CD14-positive monocyte (primary cell): ENCODE results near the gene BUB1B. TPM values are rescaled to one million over a fixed set of nuclear protein-coding genes. Genes with fewer than 3 reads are reported as not detected.

Experiments used
- DNase-seq, 3 donors: peaks; one replicate each; pipeline ENCODE4 v3.0.0-alpha.2; 2011 to 2022
- H2AFZ ChIP-seq: 2 replicates; pipeline ENCODE4 v1.6.0; 2012; ENCODE audit warnings: mild to moderate bottlenecking, low read depth, low read length, inconsistent platforms; ENCODE audit not compliant: insufficient read depth, poor library complexity, severe bottlenecking
- H3K27ac ChIP-seq, 2 donors: 1 replicate in 1 of 2; 2 replicates in 1 of 2; pipeline ENCODE4 v1.5.1; 2012 to 2013; ENCODE audit warnings: low read length in 2 of 2, control low read depth in 1 of 2, inconsistent platforms in 1 of 2, low read depth in 1 of 2, mild to moderate bottlenecking in 1 of 2
- H3K27me3 ChIP-seq, 2 donors: one replicate each; pipeline versions ENCODE4 v1.6.0 to v1.6.1; 2011 to 2013; ENCODE audit warnings: low read length in 2 of 2; ENCODE audit not compliant: control insufficient read depth in 2 of 2, insufficient read depth in 2 of 2
- H3K36me3 ChIP-seq, 2 donors: replicated peaks in 1 of 2; 1 replicate in 1 of 2; 2 replicates in 1 of 2; pipeline versions ENCODE4 v1.5.1 to v1.6.1; 2012 to 2013; ENCODE audit warnings: low read length in 2 of 2, control low read depth in 1 of 2, inconsistent platforms in 1 of 2, mild to moderate bottlenecking in 1 of 2; ENCODE audit not compliant: insufficient read depth in 2 of 2, control insufficient read depth in 1 of 2
- H3K4me1 ChIP-seq, 2 donors: 1 replicate in 1 of 2; 2 replicates in 1 of 2; pipeline versions ENCODE4 v1.5.1 to v1.6.1; 2012 to 2013; ENCODE audit warnings: low read length in 2 of 2, control low read depth in 1 of 2, inconsistent platforms in 1 of 2, mild to moderate bottlenecking in 1 of 2, moderate library complexity in 1 of 2; ENCODE audit not compliant: insufficient read depth in 2 of 2, control insufficient read depth in 1 of 2
- H3K4me2 ChIP-seq: replicated peaks from 2 replicates; pipeline ENCODE3; 2012; ENCODE audit warnings: low read length, moderate library complexity, mild to moderate bottlenecking; ENCODE audit not compliant: poor library complexity, severe bottlenecking; ENCODE audit errors: extremely low read depth
- H3K4me3 ChIP-seq, 3 experiments: fragments of 200-600 bp in 1 of 3; sonication (generic) in 1 of 3; replicated peaks in 1 of 3; 1 replicate in 2 of 3; 2 replicates in 1 of 3; pipeline ENCODE4 v1.5.1; 2011 to 2013; ENCODE audit warnings: low read length in 3 of 3, mild to moderate bottlenecking in 3 of 3, control low read depth in 2 of 3, low read depth in 2 of 3, inconsistent platforms in 1 of 3, moderate library complexity in 1 of 3
- H3K79me2 ChIP-seq: 2 replicates; pipeline ENCODE4 v1.6.0; 2012; ENCODE audit warnings: mild to moderate bottlenecking, control low read depth, inconsistent platforms, low read length, moderate library complexity; ENCODE audit not compliant: insufficient read depth
- H3K9ac ChIP-seq: 2 replicates; pipeline ENCODE4 v1.6.0; 2017; ENCODE audit warnings: low read length, mild to moderate bottlenecking; ENCODE audit not compliant: insufficient read depth, poor library complexity, severe bottlenecking
- H3K9me3 ChIP-seq, 2 donors: replicated peaks in 1 of 2; 1 replicate in 1 of 2; 2 replicates in 1 of 2; pipeline versions ENCODE4 v1.5.1 to v1.6.1; 2012 to 2013; ENCODE audit warnings: low read length in 2 of 2, control low read depth in 1 of 2; ENCODE audit not compliant: control insufficient read depth in 1 of 2, insufficient read depth in 1 of 2
- H4K20me1 ChIP-seq: 2 replicates; pipeline ENCODE4 v1.6.0; 2012; ENCODE audit warnings: mild to moderate bottlenecking, low read length, control low read depth, moderate library complexity; ENCODE audit not compliant: insufficient read depth
- H3K27ac Mint-ChIP-seq, 7 donors: one replicate each; pipeline ENCODE4 v1.8.0; 2020; ENCODE audit warnings: mild to moderate bottlenecking in 7 of 7, mixed read lengths in 7 of 7, moderate library complexity in 6 of 7, inconsistent platforms in 2 of 7
- H3K27me3 Mint-ChIP-seq, 3 donors: one replicate each; pipeline ENCODE4 v1.8.0; 2021 to 2022; ENCODE audit warnings: low read depth in 3 of 3, mild to moderate bottlenecking in 3 of 3, mixed read lengths in 3 of 3, moderate library complexity in 3 of 3, inconsistent platforms in 1 of 3
- H3K36me3 Mint-ChIP-seq, 2 donors: one replicate each; pipeline ENCODE4 v1.8.0; 2020; ENCODE audit warnings: mixed read lengths in 2 of 2, inconsistent platforms in 1 of 2, mild to moderate bottlenecking in 1 of 2
- H3K4me1 Mint-ChIP-seq: one replicate; pipeline ENCODE4 v1.8.0; 2020; ENCODE audit warnings: mild to moderate bottlenecking, mixed read lengths
- H3K4me3 Mint-ChIP-seq, 2 donors: one replicate each; pipeline ENCODE4 v1.8.0; 2020; ENCODE audit warnings: mild to moderate bottlenecking in 2 of 2, mixed read lengths in 2 of 2, moderate library complexity in 1 of 2
- H3K9me3 Mint-ChIP-seq, 7 donors: one replicate each; pipeline ENCODE4 v1.8.0; 2020 to 2022; ENCODE audit warnings: mixed read lengths in 7 of 7, mild to moderate bottlenecking in 6 of 7, moderate library complexity in 6 of 7, inconsistent platforms in 2 of 7
- WGBS: methylation state at CpG from one replicate; pipeline ENCODE4 v1.1.5; 2013; ENCODE audit warnings: missing lambda C conversion rate; ENCODE audit not compliant: insufficient coverage; 5-methylcytosine and 5-hydroxymethylcytosine counted together
- intact Hi-C, 2 donors: fragments of 100-400 bp; cut with micrococcal nuclease; formaldehyde crosslinking; loops; one replicate each; pipeline versions ENCODE4 v1.15.0 to v1.15.1; 2023
- polyA plus RNA-seq, 3 donors: library from polyadenylated mRNA; depleted of rRNA in 1 of 3; unstranded in 2 of 3; stranded (reverse) in 1 of 3; fragments of 300-500 nt in 2 of 3; fragments of >200 nt in 1 of 3; fragmentation: Illumina TruSeq in 2 of 3; gene quantifications; 1 replicate in 2 of 3; 2 replicates in 1 of 3; pipeline ENCODE4 v1.2.3, GENCODE V29; 2012 to 2021
- TF ChIP-seq, protein P1 (sequence below): fragments of 200-600 bp; IDR thresholded peaks from one replicate; pipeline ENCODE4 v1.8.0; 2022; ENCODE audit warnings: antibody characterized with exemption, mild to moderate bottlenecking

BUB1B gene
- polyA plus RNA-seq, 3 donors = 0.01 to 0.51 TPM; not detected in 1

- Histone ChIP-seq H3K27ac (no peak overlapping the region), H3K36me3 (no peaks in the 10 kb centered on the region), H3K9me3 (no peaks in the 10 kb centered on the region), H3K79me2 (no peaks in the 10 kb centered on the region), H3K4me1 (peaks cover 8 to 12% of the 10 kb centered on the region in 2 donors), H3K4me2 (no peak overlapping the region), H4K20me1 (no peaks in the 10 kb centered on the region), H3K27me3 (peaks cover 0 to 24% of the 10 kb centered on the region in 2 donors), H3K4me3 (no peak overlapping the region), H3K9ac (no peak overlapping the region), H2AFZ (no peak overlapping the region)
- Mint-ChIP-seq H3K27ac (no peak overlapping the region), H3K9me3 (peaks cover 0 to 3% (median 0%) of the 10 kb centered on the region in 7 donors), H3K4me3 (no peak overlapping the region), H3K27me3 (peaks cover 13 to 29% (median 27%) of the 10 kb centered on the region in 3 donors), H3K36me3 (peaks cover 3 to 4% of the 10 kb centered on the region in 2 donors), H3K4me1 (peaks cover 14% of the 10 kb centered on the region)
- TF ChIP-seq, protein P1, sequence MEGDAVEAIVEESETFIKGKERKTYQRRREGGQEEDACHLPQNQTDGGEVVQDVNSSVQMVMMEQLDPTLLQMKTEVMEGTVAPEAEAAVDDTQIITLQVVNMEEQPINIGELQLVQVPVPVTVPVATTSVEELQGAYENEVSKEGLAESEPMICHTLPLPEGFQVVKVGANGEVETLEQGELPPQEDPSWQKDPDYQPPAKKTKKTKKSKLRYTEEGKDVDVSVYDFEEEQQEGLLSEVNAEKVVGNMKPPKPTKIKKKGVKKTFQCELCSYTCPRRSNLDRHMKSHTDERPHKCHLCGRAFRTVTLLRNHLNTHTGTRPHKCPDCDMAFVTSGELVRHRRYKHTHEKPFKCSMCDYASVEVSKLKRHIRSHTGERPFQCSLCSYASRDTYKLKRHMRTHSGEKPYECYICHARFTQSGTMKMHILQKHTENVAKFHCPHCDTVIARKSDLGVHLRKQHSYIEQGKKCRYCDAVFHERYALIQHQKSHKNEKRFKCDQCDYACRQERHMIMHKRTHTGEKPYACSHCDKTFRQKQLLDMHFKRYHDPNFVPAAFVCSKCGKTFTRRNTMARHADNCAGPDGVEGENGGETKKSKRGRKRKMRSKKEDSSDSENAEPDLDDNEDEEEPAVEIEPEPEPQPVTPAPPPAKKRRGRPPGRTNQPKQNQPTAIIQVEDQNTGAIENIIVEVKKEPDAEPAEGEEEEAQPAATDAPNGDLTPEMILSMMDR = no peak
- WGBS = 97% methylated on average over 13 of the region's 14 CpGs
- no peak for DNase-seq
- intact Hi-C loops = no loop called here
These were observed 80.7 kb downstream of the BUB1B start for GRCh38 chr15:40241269-40242212.

- Mint-ChIP-seq H3K4me3 (no peak overlapping the region), H3K27me3 (peaks cover 14 to 31% (median 29%) of the 10 kb centered on the region in 3 donors), H3K27ac (no peak overlapping the region), H3K9me3 (peaks cover 0 to 3% (median 0%) of the 10 kb centered on the region in 7 donors), H3K4me1 (peaks cover 14% of the 10 kb centered on the region), H3K36me3 (peaks cover 3 to 4% of the 10 kb centered on the region in 2 donors)
- Histone ChIP-seq H3K4me2 (no peak overlapping the region), H3K4me1 (peaks cover 8 to 12% of the 10 kb centered on the region in 2 donors), H3K9me3 (no peaks in the 10 kb centered on the region), H3K4me3 (no peak overlapping the region), H3K9ac (no peak overlapping the region), H3K27me3 (peaks cover 0 to 24% of the 10 kb centered on the region in 2 donors), H3K36me3 (no peaks in the 10 kb centered on the region), H4K20me1 (no peaks in the 10 kb centered on the region), H2AFZ (no peak overlapping the region), H3K79me2 (no peaks in the 10 kb centered on the region), H3K27ac (no peak overlapping the region)
- no peak for DNase-seq
- WGBS = 96% methylated on average over 9 of the region's 10 CpGs
- TF ChIP-seq, protein P1 = no peak
- intact Hi-C loops = no loop called here
These were observed 81.3 kb downstream of the BUB1B start for GRCh38 chr15:40242213-40242599.
